GM12878 (cell line): ENCODE data around the gene TTYH3. TPM values are rescaled to one million over a fixed set of nuclear protein-coding genes. Genes with fewer than 3 reads are reported as not detected.

ENCODE experiments used
- ATAC-seq: fragments of 200-7000 bp; cut with Tn5 transposase; 3 replicates; pipeline ENCODE4 v1.9.1; 2020; ENCODE audit warnings: mild to moderate bottlenecking, moderate library complexity
- BruUV-seq: library from RNA; stranded (reverse); fragments of 400-500 nt; replicated peaks from 2 replicates; lab custom pipeline; 2021; lab: Mats Ljungman, UMichigan
- CTCF ChIA-PET: fragments of 300-600 bp; sonication (Branson Sonifier 250); formaldehyde crosslinking; extraction: SDS; loops from one replicate; lab custom pipeline; 2021; ENCODE audit warnings: inconsistent platforms; lab: Yijun Ruan, JAX
- POLR2A ChIA-PET: fragments of 350-600 bp; formaldehyde crosslinking; extraction: SDS; loops from one replicate; lab custom pipeline; 2021; ENCODE audit warnings: inconsistent platforms; lab: Charles Lee
- RAD21 ChIA-PET: fragments of 300-600 bp; sonication (Branson Sonifier 250); formaldehyde crosslinking; loops from one replicate; lab custom pipeline; 2023; ENCODE audit warnings: antibody characterized with exemption; ENCODE audit not compliant: unreplicated experiment; lab: Charles Lee
- SMC1A ChIA-PET: fragments of 300-600 bp; sonication (Branson Sonifier 250); formaldehyde crosslinking; loops from one replicate; lab custom pipeline; 2023; ENCODE audit not compliant: unreplicated experiment, uncharacterized antibody; lab: Charles Lee
- DNase-seq: peaks from one replicate; pipeline ENCODE4 v3.0.0-alpha.2; 2011; ENCODE audit warnings: low read depth, low spot score
- FAIRE-seq: peaks from 3 replicates; lab custom pipeline; 2011; peaks lifted over from hg19 to GRCh38; lab: Jason Lieb, UNC
- H2AFZ ChIP-seq: 2 replicates; pipeline ENCODE4 v1.6.0; 2011; ENCODE audit warnings: low read depth, low read length, control low read depth; ENCODE audit not compliant: control insufficient read depth
- H3K27ac ChIP-seq: 2 replicates; pipeline ENCODE4 v1.5.1; 2011; ENCODE audit warnings: control low read depth; ENCODE audit not compliant: control insufficient read depth, insufficient read depth
- H3K27me3 ChIP-seq, 2 experiments: replicated peaks in 1 of 2; 2 replicates each; pipeline versions ENCODE4 v1.6.0 to v1.6.1; 2011; ENCODE audit warnings: low read length in 1 of 2; ENCODE audit not compliant: control insufficient read depth in 2 of 2, insufficient read depth in 2 of 2
- H3K36me3 ChIP-seq, 2 experiments: 2 replicates each; pipeline ENCODE4 v1.5.1; 2011; ENCODE audit warnings: low read length in 1 of 2; ENCODE audit not compliant: control insufficient read depth in 2 of 2, insufficient read depth in 2 of 2
- H3K4me1 ChIP-seq: 2 replicates; pipeline ENCODE4 v1.6.1; 2011; ENCODE audit warnings: mild to moderate bottlenecking, low read length, moderate library complexity, mixed read lengths; ENCODE audit not compliant: control insufficient read depth, insufficient read depth
- H3K4me2 ChIP-seq: 2 replicates; pipeline ENCODE4 v1.6.0; 2011; ENCODE audit warnings: control low read depth; ENCODE audit not compliant: control insufficient read depth, insufficient read depth
- H3K4me3 ChIP-seq: fragments of 200-600 bp; sonication (generic); 2 replicates; pipeline ENCODE4 v1.5.1; 2016
- H3K79me2 ChIP-seq: 2 replicates; pipeline ENCODE4 v1.6.0; 2011; ENCODE audit warnings: low read length; ENCODE audit not compliant: control insufficient read depth, insufficient read depth
- H3K9ac ChIP-seq: 2 replicates; pipeline ENCODE4 v1.8.0; 2011; ENCODE audit warnings: low read length, control low read depth, mixed read lengths; ENCODE audit not compliant: control insufficient read depth, insufficient read depth
- H3K9me3 ChIP-seq: replicated peaks from 3 replicates; pipeline ENCODE4 v1.5.1; 2011; ENCODE audit warnings: mild to moderate bottlenecking, low read length; ENCODE audit not compliant: control insufficient read depth, insufficient read depth
- H4K20me1 ChIP-seq: 2 replicates; pipeline ENCODE4 v1.6.0; 2011; ENCODE audit not compliant: control insufficient read depth, insufficient read depth
- CEBPB ChIP-seq, 2 experiments: fragments of 150-350 bp in 1 of 2; IDR thresholded peaks; 2 replicates each; pipeline ENCODE4 v1.6.1; 2012 to 2014; ENCODE audit warnings: low read depth in 2 of 2, low read length in 2 of 2, borderline replicate concordance in 1 of 2, inconsistent platforms in 1 of 2
- CHD4 ChIP-seq: fragments of 200-600 bp; sonication (generic); IDR thresholded peaks from 2 replicates; pipeline ENCODE4 v1.6.1; 2016; ENCODE audit warnings: mild to moderate bottlenecking
- JUND ChIP-seq: IDR thresholded peaks from 2 replicates; pipeline ENCODE4 v1.6.1; 2012; ENCODE audit warnings: low read depth, mild to moderate bottlenecking, low read length, improper control_type of control experiment, moderate library complexity
- MYB ChIP-seq: fragments of 150-350 bp; IDR thresholded peaks from 2 replicates; pipeline ENCODE4 v1.6.1; 2014; ENCODE audit warnings: mild to moderate bottlenecking, low read depth, low read length, borderline replicate concordance
- POLR2A ChIP-seq: IDR thresholded peaks from 2 replicates; pipeline ENCODE4 v1.6.1; 2011; ENCODE audit warnings: low read depth, mild to moderate bottlenecking, low read length
- WGBS: methylation state at CpG from one replicate; pipeline ENCODE4 v1.1.6; 2016; ENCODE audit warnings: low lambda C conversion rate; ENCODE audit not compliant: insufficient replicate concordance, insufficient coverage; ENCODE audit errors: missing lambda C conversion rate; 5-methylcytosine and 5-hydroxymethylcytosine counted together
- in situ Hi-C: fragments of 300-500 bp; cut with MboI; formaldehyde crosslinking; loops from 9 replicates; pipeline ENCODE4 v1.14.3; 2018; ENCODE audit warnings: mixed read lengths
- intact Hi-C: fragments of 100-400 bp; cut with micrococcal nuclease; formaldehyde crosslinking; loops from one replicate; pipeline ENCODE4 v1.14.2; 2022; ENCODE audit not compliant: unreplicated experiment
- polyA plus RNA-seq, 11 experiments: library from polyadenylated mRNA; depleted of rRNA in 4 of 11; unstranded in 6 of 11; stranded (reverse) in 5 of 11; fragments of >200 nt; fragmentation: Nextera tagmentation in 4 of 11; fragmentation: Illumina TruSeq in 1 of 11; extraction: Ambion mirVana in 4 of 11; extraction: Trizol in 1 of 11; gene quantifications; 1 replicate in 1 of 11; 2 replicates in 10 of 11; pipeline versions ENCODE4 v1.2.1 to v1.2.3, GENCODE V29; 2011 to 2016; ENCODE audit warnings: inconsistent platforms in 2 of 11, missing spikeins in 2 of 11, low read depth in 1 of 11
- total RNA-seq, 4 experiments: library from RNA; depleted of rRNA in 3 of 4; stranded (reverse); fragments of >200 nt in 3 of 4; fragmentation: Illumina TruSeq in 1 of 4; extraction: Trizol in 1 of 4; gene quantifications; 2 replicates each; pipeline versions ENCODE4 v1.2.1 to v1.2.3, GENCODE V29; 2013 to 2021
- TF ChIP-seq, protein P1 (sequence below): IDR thresholded peaks from 2 replicates; pipeline ENCODE4 v1.6.1; 2012; ENCODE audit warnings: improper control_type of control experiment, low read depth, low read length; ENCODE audit not compliant: insufficient replicate concordance

The TTYH3 gene
- total and polyA plus RNA-seq, 10 of the 15 experiments (the other 5 are each of a cell fraction or from before 2014, with no cell fraction given): 0.79 to 71.4 (median 10.5) TPM

DNA sequence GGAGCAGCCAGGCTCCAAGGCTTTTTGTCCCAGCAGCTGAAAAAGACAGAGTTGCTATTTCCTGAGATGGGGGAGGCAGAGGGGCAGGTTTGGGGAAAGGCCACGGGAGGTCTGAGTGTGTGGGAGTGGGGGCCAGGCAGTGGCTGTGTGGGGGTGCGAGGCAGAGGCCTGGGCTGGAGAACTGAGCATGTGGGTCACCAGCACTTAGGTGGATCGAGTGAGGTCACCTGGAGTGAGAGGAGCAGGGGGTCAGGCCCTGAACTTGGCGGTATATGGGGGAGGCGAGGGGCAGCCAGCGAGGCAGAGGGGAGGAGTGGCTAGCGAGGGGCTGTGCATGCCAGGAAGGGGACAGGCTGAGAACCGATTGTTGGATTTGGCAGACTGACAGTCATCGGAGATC, 44.7 kb upstream of the TTYH3 start:
- Histone ChIP-seq H3K9me3 (no peaks in the 10 kb centered on the region), H3K9ac (no peak overlapping the region), H3K4me1 (no peaks in the 10 kb centered on the region), H4K20me1 (no peaks in the 10 kb centered on the region), H3K27me3 (no peaks in the 10 kb centered on the region), H3K27ac (no peak overlapping the region), H3K36me3 (peaks cover 1 to 3% of the 10 kb centered on the region in 2 experiments; a peak in 2 of 4 replicates), H2AFZ (no peak overlapping the region), H3K4me2 (no peak overlapping the region), H3K79me2 (no peaks in the 10 kb centered on the region), H3K4me3 (no peak overlapping the region)
- in situ Hi-C loops (no loop called here), intact Hi-C loops (no loop called here)
- ChIA-PET RAD21 (no interaction called here), POLR2A (no interaction called here), CTCF (no interaction called here), SMC1A (no interaction called here)
- DNase-seq (no peak), FAIRE-seq (no peak), ATAC-seq (no peak)
- 77% methylated on average over 8 of the region's 9 CpGs for WGBS
- BruUV-seq: no TSS peak
- TF ChIP-seq POLR2A (no peak), CHD4 (no peak), CEBPB (IDR thresholded peaks at IDR 0.05; ENCODE audit: borderline replicate concordance in 1 of 2, low read depth in 2 of 2, low read length in 2 of 2) (no peak), JUND (no peak), MYB (no peak)
- TF ChIP-seq, protein P1, sequence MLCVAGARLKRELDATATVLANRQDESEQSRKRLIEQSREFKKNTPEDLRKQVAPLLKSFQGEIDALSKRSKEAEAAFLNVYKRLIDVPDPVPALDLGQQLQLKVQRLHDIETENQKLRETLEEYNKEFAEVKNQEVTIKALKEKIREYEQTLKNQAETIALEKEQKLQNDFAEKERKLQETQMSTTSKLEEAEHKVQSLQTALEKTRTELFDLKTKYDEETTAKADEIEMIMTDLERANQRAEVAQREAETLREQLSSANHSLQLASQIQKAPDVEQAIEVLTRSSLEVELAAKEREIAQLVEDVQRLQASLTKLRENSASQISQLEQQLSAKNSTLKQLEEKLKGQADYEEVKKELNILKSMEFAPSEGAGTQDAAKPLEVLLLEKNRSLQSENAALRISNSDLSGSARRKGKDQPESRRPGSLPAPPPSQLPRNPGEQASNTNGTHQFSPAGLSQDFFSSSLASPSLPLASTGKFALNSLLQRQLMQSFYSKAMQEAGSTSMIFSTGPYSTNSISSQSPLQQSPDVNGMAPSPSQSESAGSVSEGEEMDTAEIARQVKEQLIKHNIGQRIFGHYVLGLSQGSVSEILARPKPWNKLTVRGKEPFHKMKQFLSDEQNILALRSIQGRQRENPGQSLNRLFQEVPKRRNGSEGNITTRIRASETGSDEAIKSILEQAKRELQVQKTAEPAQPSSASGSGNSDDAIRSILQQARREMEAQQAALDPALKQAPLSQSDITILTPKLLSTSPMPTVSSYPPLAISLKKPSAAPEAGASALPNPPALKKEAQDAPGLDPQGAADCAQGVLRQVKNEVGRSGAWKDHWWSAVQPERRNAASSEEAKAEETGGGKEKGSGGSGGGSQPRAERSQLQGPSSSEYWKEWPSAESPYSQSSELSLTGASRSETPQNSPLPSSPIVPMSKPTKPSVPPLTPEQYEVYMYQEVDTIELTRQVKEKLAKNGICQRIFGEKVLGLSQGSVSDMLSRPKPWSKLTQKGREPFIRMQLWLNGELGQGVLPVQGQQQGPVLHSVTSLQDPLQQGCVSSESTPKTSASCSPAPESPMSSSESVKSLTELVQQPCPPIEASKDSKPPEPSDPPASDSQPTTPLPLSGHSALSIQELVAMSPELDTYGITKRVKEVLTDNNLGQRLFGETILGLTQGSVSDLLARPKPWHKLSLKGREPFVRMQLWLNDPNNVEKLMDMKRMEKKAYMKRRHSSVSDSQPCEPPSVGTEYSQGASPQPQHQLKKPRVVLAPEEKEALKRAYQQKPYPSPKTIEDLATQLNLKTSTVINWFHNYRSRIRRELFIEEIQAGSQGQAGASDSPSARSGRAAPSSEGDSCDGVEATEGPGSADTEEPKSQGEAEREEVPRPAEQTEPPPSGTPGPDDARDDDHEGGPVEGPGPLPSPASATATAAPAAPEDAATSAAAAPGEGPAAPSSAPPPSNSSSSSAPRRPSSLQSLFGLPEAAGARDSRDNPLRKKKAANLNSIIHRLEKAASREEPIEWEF: no peak
